HepG2 (cell line): ENCODE results near the gene NRSN2. TPM values are rescaled to one million over a fixed set of nuclear protein-coding genes. Genes with fewer than 3 reads are reported as not detected.

Source experiments
- ARNT2 ChIP-seq: sonication (generic); formaldehyde crosslinking; IDR thresholded peaks from 2 replicates; pipeline ENCODE4 v1.8.0; 2022; ENCODE audit warnings: mild to moderate bottlenecking, low read depth, missing genetic modification reagents, moderate library complexity
- CEBPB ChIP-seq: IDR thresholded peaks from 2 replicates; pipeline ENCODE4 v1.6.1; 2011; ENCODE audit warnings: low read depth, low read length, improper control_type of control experiment, borderline replicate concordance
- CHCHD3 ChIP-seq: sonication (generic); formaldehyde crosslinking; IDR thresholded peaks from 2 replicates; pipeline ENCODE4 v1.8.0; 2022; ENCODE audit warnings: mild to moderate bottlenecking, missing genetic modification reagents, moderate library complexity
- HOXA3 ChIP-seq: sonication (generic); formaldehyde crosslinking; IDR thresholded peaks from 2 replicates; pipeline ENCODE4 v1.5.0; 2020; ENCODE audit warnings: missing genetic modification reagents
- KLF15 ChIP-seq: sonication (generic); formaldehyde crosslinking; IDR thresholded peaks from 2 replicates; pipeline ENCODE4 v1.8.1; 2023; ENCODE audit warnings: borderline replicate concordance, mild to moderate bottlenecking, inconsistent platforms, missing genetic modification reagents, mixed read lengths
- KMT2B ChIP-seq: IDR thresholded peaks from 2 replicates; pipeline ENCODE4 v1.6.1; 2016; ENCODE audit warnings: missing genetic modification reagents, missing compliant biosample characterization
- MAFK ChIP-seq, 2 experiments: IDR thresholded peaks in 1 of 2; conservative IDR thresholded peaks in 1 of 2; 2 replicates each; pipeline ENCODE4 v1.6.1; 2011; ENCODE audit warnings: improper control_type of control experiment in 2 of 2, low read length in 2 of 2
- POLR2AphosphoS5 ChIP-seq: IDR thresholded peaks from 2 replicates; pipeline ENCODE4 v1.6.1; 2012; ENCODE audit warnings: low read depth, low read length
- SMAD1 ChIP-seq: sonication (generic); formaldehyde crosslinking; IDR thresholded peaks from 2 replicates; pipeline ENCODE4 v1.4.0; 2020; ENCODE audit warnings: missing genetic modification reagents, low read depth, mild to moderate bottlenecking, borderline replicate concordance
- XBP1 ChIP-seq: sonication (generic); formaldehyde crosslinking; IDR thresholded peaks from 2 replicates; pipeline ENCODE4 v1.5.0; 2020; ENCODE audit warnings: missing genetic modification reagents
- ZEB1 ChIP-seq: IDR thresholded peaks from 2 replicates; pipeline ENCODE4 v1.6.1; 2012; ENCODE audit warnings: mild to moderate bottlenecking, low read depth, inconsistent platforms; ENCODE audit not compliant: insufficient replicate concordance
- ZNF296 ChIP-seq: sonication (generic); formaldehyde crosslinking; conservative IDR thresholded peaks from 2 replicates; pipeline ENCODE4 v1.5.0; 2020; ENCODE audit warnings: mild to moderate bottlenecking, missing genetic modification reagents
- ZNF800 ChIP-seq: sonication (generic); formaldehyde crosslinking; IDR thresholded peaks from 2 replicates; pipeline ENCODE4 v1.4.0; 2020; ENCODE audit warnings: missing genetic modification reagents
- ZNF883 ChIP-seq: sonication (generic); formaldehyde crosslinking; IDR thresholded peaks from 2 replicates; pipeline ENCODE4 v1.5.1; 2020; ENCODE audit warnings: mild to moderate bottlenecking, missing genetic modification reagents; ENCODE audit errors: not compliant biosample characterization
- polyA plus RNA-seq, 8 experiments: library from polyadenylated mRNA; depleted of rRNA in 3 of 8; stranded (reverse) in 7 of 8; unstranded in 1 of 8; fragments of >200 nt; fragmentation: Illumina TruSeq in 4 of 8; extraction: Trizol in 4 of 8; gene quantifications; 2 replicates each; pipeline versions ENCODE4 v1.2.1 to v1.2.3, GENCODE V29; 2011 to 2016; ENCODE audit warnings: low read depth in 4 of 8, missing spikeins in 1 of 8, mixed read lengths in 1 of 8; ENCODE audit not compliant: insufficient read depth in 1 of 8
- total RNA-seq, 5 experiments: library from RNA; depleted of rRNA; stranded (reverse); fragments of >200 nt; fragmentation: Illumina TruSeq; extraction: Trizol; gene quantifications; 2 replicates each; pipeline ENCODE4 v1.2.3, GENCODE V29; 2016; ENCODE audit warnings: low read depth in 1 of 5
- TF ChIP-seq, protein P1 (sequence below): sonication (generic); formaldehyde crosslinking; IDR thresholded peaks from 2 replicates; pipeline ENCODE4 v1.4.0; 2020; ENCODE audit warnings: low read depth, missing genetic modification reagents
- TF ChIP-seq, protein P2 (sequence below): IDR thresholded peaks from 2 replicates; pipeline ENCODE4 v1.6.1; 2016; ENCODE audit warnings: missing biosample characterization, missing genetic modification reagents, low read depth
- TF ChIP-seq, protein P3 (sequence below): sonication (generic); formaldehyde crosslinking; IDR thresholded peaks from 2 replicates; pipeline ENCODE4 v1.5.0; 2020; ENCODE audit warnings: missing genetic modification reagents, mild to moderate bottlenecking, borderline replicate concordance
- TF ChIP-seq, protein P4 (sequence below): sonication (generic); formaldehyde crosslinking; IDR thresholded peaks from 2 replicates; pipeline ENCODE4 v1.4.0; 2020; ENCODE audit warnings: mild to moderate bottlenecking, missing genetic modification reagents
- TF ChIP-seq, protein P5 (sequence below): sonication (generic); IDR thresholded peaks from 2 replicates; pipeline ENCODE4 v1.6.1; 2016; ENCODE audit warnings: low read depth, borderline replicate concordance

NRSN2 gene
- total and polyA plus RNA-seq, 2 of the 13 experiments (the other 11 are each of a cell fraction or from before 2014, with no cell fraction given) = 32.3 to 49.4 TPM

- TF ChIP-seq, protein P1, sequence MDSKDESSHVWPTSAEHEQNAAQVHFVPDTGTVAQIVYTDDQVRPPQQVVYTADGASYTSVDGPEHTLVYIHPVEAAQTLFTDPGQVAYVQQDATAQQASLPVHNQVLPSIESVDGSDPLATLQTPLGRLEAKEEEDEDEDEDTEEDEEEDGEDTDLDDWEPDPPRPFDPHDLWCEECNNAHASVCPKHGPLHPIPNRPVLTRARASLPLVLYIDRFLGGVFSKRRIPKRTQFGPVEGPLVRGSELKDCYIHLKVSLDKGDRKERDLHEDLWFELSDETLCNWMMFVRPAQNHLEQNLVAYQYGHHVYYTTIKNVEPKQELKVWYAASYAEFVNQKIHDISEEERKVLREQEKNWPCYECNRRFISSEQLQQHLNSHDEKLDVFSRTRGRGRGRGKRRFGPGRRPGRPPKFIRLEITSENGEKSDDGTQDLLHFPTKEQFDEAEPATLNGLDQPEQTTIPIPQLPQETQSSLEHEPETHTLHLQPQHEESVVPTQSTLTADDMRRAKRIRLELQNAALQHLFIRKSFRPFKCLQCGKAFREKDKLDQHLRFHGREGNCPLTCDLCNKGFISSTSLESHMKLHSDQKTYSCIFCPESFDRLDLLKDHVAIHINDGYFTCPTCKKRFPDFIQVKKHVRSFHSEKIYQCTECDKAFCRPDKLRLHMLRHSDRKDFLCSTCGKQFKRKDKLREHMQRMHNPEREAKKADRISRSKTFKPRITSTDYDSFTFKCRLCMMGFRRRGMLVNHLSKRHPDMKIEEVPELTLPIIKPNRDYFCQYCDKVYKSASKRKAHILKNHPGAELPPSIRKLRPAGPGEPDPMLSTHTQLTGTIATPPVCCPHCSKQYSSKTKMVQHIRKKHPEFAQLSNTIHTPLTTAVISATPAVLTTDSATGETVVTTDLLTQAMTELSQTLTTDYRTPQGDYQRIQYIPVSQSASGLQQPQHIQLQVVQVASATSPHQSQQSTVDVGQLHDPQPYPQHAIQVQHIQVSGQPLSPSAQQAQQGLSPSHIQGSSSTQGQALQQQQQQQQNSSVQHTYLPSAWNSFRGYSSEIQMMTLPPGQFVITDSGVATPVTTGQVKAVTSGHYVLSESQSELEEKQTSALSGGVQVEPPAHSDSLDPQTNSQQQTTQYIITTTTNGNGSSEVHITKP (CRISPR knock-in tag) = peak; percentile 94
- TF ChIP-seq, protein P2, sequence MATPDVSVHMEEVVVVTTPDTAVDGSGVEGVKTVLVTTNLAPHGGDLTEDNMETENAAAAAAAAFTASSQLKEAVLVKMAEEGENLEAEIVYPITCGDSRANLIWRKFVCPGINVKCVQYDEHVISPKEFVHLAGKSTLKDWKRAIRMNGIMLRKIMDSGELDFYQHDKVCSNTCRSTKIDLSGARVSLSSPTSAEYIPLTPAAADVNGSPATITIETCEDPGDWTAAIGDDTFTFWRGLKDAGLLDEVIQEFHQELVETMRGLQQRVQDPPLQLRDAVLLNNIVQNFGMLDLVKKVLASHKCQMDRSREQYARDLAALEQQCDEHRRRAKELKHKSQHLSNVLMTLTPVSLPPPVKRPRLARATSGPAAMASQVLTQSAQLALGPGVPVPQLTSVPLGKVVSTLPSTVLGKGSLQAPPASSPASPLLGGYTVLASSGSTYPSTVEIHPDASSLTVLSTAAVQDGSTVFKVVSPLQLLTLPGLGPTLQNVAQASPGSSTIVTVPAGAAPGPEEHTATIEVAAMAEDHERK = peak; percentile 67; the same call in 1 of the 2 replicates
- TF ChIP-seq, protein P3, sequence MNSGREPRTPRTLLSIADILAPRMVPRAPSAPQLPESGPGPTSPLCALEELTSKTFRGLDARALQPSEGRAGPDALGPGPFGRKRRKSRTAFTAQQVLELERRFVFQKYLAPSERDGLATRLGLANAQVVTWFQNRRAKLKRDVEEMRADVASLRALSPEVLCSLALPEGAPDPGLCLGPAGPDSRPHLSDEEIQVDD (CRISPR knock-in tag) = 0 out of 2 replicates have a peak, but pooled peaks have one; percentile 64
- TF ChIP-seq, protein P4, sequence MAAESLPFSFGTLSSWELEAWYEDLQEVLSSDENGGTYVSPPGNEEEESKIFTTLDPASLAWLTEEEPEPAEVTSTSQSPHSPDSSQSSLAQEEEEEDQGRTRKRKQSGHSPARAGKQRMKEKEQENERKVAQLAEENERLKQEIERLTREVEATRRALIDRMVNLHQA (CRISPR knock-in tag) = peak; percentile 86; the same call in 1 of the 2 replicates
- peak; percentile 92 for TF ChIP-seq ZNF883 (CRISPR knock-in tag)
- peak; percentile 90 for TF ChIP-seq ZEB1
- peak; percentile 89 for TF ChIP-seq CHCHD3 (CRISPR knock-in tag)
- peak; percentile 85 for TF ChIP-seq ZNF800 (CRISPR knock-in tag)
- peak; percentile 97 for TF ChIP-seq ARNT2
- peak; percentile 73 for TF ChIP-seq KMT2B (CRISPR knock-in tag)
- 0 out of 2 replicates have a peak, but pooled peaks have one; percentile 63 for TF ChIP-seq XBP1 (CRISPR knock-in tag)
- no peak for TF ChIP-seq KLF15 (CRISPR knock-in tag)
- TF ChIP-seq SMAD1 (CRISPR knock-in tag) = peak; percentile 88
- TF ChIP-seq POLR2AphosphoS5 = peak; percentile 88
- no peak for TF ChIP-seq ZNF296 (CRISPR knock-in tag)
- TF ChIP-seq MAFK (conservative IDR thresholded peaks at IDR 0.05 in 1 of 2, IDR thresholded peaks at IDR 0.05 in 1 of 2; ENCODE audit: low read length in 2 of 2) = no peak; a peak in 1 of 4 replicates
- TF ChIP-seq HOXA3 (CRISPR knock-in tag) = peak; percentile 95
- TF ChIP-seq, protein P5, sequence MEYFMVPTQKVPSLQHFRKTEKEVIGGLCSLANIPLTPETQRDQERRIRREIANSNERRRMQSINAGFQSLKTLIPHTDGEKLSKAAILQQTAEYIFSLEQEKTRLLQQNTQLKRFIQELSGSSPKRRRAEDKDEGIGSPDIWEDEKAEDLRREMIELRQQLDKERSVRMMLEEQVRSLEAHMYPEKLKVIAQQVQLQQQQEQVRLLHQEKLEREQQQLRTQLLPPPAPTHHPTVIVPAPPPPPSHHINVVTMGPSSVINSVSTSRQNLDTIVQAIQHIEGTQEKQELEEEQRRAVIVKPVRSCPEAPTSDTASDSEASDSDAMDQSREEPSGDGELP = peak; percentile 88
- TF ChIP-seq CEBPB = no peak
Measured at GRCh38 chr20:347640-348484, 951 bp downstream of the NRSN2 start (continued).
